Calu3 (cell line): Measurements from ENCODE around the gene SMOC1. TPM values are rescaled to one million over a fixed set of nuclear protein-coding genes. Genes with fewer than 3 reads are reported as not detected.

Experiments
- BruUV-seq: library from RNA; stranded (reverse); fragments of 400-500 nt; replicated peaks from 2 replicates; lab custom pipeline; 2021; lab: Mats Ljungman, UMichigan
- CTCF ChIA-PET: fragments of 300-600 bp; sonication (Branson Sonifier 250); formaldehyde crosslinking; loops from one replicate; lab custom pipeline; 2022; ENCODE audit warnings: antibody characterized with exemption; lab: Charles Lee
- DNase-seq: peaks from one replicate; pipeline ENCODE4 v3.0.0; 2022
- H3K27ac Mint-ChIP-seq: one replicate; pipeline ENCODE4 v1.8.0; 2022; ENCODE audit warnings: mixed read lengths; ENCODE audit not compliant: unreplicated experiment
- H3K27me3 Mint-ChIP-seq: one replicate; pipeline ENCODE4 v1.8.0; 2022; ENCODE audit warnings: mixed read lengths; ENCODE audit not compliant: unreplicated experiment
- H3K36me3 Mint-ChIP-seq: one replicate; pipeline ENCODE4 v1.8.0; 2022; ENCODE audit warnings: mild to moderate bottlenecking, moderate library complexity, mixed read lengths; ENCODE audit not compliant: insufficient read depth, unreplicated experiment
- H3K4me1 Mint-ChIP-seq: one replicate; pipeline ENCODE4 v1.8.0; 2022; ENCODE audit warnings: mild to moderate bottlenecking, low read depth, mixed read lengths; ENCODE audit not compliant: unreplicated experiment
- H3K4me3 Mint-ChIP-seq: one replicate; pipeline ENCODE4 v1.8.0; 2022; ENCODE audit warnings: mild to moderate bottlenecking, low read depth, moderate library complexity, mixed read lengths; ENCODE audit not compliant: unreplicated experiment
- H3K9me3 Mint-ChIP-seq: one replicate; pipeline ENCODE4 v1.8.0; 2022; ENCODE audit warnings: low read depth, mixed read lengths; ENCODE audit not compliant: unreplicated experiment
- intact Hi-C: fragments of 100-400 bp; cut with micrococcal nuclease; formaldehyde crosslinking; loops from one replicate; pipeline ENCODE4 v1.10.0; 2022; ENCODE audit not compliant: unreplicated experiment
- total RNA-seq: library from RNA; stranded (reverse); gene quantifications from 2 replicates; pipeline ENCODE4 v1.2.3, GENCODE V29; 2022
- TF ChIP-seq, protein P1 (sequence below): fragments of 200-600 bp; IDR thresholded peaks from one replicate; pipeline ENCODE4 v1.8.0; 2022; ENCODE audit warnings: antibody characterized with exemption; ENCODE audit not compliant: unreplicated experiment

SMOC1 gene
- total RNA-seq, 1 experiment from 2014 or later = 39.6 TPM

DNA sequence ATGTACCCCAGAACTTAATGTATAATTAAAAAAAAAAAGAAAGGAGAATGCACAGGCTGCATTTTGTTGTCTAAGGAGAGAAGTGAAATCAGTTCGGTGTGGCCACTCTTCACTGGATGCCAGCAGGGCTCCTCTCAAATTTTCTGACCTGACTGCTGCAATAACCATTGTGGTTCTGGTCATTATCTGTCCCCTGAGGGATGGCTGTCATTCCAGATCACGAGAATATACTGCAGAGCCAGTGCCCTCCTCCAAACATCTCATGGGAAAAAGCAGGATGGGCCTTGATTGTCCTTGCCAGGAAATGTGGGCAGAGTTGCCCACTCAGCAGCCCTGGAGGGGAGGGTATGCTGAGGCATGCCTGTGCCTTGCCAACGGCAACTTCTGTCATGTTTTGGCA lies 170.4 kb downstream of the SMOC1 start:
- Mint-ChIP-seq H3K4me1 (peaks cover 40% of the 10 kb centered on the region), H3K27ac (no peak overlapping the region), H3K9me3 (no peaks in the 10 kb centered on the region), H3K36me3 (no peaks in the 10 kb centered on the region), H3K27me3 (peaks cover 16% of the 10 kb centered on the region), H3K4me3 (no peak overlapping the region)
- intact Hi-C loops = loop anchor here (2.0 kb wide), 1 partner anchor 207 kb away; no protein-coding TSS in a partner anchor
- no TSS peak for BruUV-seq
- TF ChIP-seq, protein P1, sequence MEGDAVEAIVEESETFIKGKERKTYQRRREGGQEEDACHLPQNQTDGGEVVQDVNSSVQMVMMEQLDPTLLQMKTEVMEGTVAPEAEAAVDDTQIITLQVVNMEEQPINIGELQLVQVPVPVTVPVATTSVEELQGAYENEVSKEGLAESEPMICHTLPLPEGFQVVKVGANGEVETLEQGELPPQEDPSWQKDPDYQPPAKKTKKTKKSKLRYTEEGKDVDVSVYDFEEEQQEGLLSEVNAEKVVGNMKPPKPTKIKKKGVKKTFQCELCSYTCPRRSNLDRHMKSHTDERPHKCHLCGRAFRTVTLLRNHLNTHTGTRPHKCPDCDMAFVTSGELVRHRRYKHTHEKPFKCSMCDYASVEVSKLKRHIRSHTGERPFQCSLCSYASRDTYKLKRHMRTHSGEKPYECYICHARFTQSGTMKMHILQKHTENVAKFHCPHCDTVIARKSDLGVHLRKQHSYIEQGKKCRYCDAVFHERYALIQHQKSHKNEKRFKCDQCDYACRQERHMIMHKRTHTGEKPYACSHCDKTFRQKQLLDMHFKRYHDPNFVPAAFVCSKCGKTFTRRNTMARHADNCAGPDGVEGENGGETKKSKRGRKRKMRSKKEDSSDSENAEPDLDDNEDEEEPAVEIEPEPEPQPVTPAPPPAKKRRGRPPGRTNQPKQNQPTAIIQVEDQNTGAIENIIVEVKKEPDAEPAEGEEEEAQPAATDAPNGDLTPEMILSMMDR = no peak
- DNase-seq = no peak
- CTCF ChIA-PET = no interaction called here

DNA sequence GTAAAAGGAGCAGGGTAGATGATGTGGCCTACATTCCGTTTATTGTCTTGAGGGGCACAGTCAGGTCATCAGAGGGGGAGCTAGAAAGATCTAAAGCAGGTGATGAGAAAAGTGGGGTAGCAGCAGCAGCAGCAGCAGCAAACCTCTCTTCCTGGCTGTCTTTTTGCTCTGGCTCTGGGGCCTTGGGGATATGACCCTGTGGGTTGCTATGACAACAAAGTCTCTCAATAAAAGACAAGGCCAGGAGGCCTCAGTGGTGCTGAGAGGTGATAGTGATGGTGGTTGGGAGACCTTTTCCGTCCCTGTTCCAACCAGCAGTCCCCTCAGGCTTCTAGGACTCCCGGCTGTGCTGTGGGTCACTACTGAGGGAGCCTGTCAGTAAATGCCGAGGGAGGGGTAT lies 170.9 kb downstream of the SMOC1 start:
- no TSS peak for BruUV-seq
- Mint-ChIP-seq H3K36me3 (no peaks in the 10 kb centered on the region), H3K27me3 (peaks cover 19% of the 10 kb centered on the region), H3K27ac (no peak overlapping the region), H3K4me1 (peaks cover 35% of the 10 kb centered on the region), H3K9me3 (no peaks in the 10 kb centered on the region), H3K4me3 (no peak overlapping the region)
- DNase-seq = no peak
- CTCF ChIA-PET = no interaction called here
- intact Hi-C loops = no loop called here
- TF ChIP-seq, protein P1 = no peak

DNA sequence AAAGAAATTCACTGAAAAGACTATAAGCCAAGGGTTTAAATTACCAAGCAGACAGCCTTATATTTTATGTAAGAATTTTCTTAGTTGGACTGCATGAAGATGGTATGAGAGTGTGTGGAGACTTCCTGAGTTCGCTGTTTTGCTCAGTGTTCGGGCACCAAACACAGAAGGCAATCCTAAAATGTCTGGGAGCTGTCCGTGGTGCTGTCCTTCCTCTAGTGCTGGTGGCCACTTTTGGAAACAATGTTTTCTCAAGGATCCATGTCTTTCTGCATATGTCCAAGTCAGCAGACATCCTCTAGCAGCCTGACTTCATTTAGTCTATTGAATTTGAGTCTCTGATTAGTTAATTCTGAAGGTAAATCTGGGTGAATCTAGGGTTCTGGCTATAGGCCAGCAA lies 173.8 kb downstream of the SMOC1 start:
- Mint-ChIP-seq H3K36me3 (no peaks in the 10 kb centered on the region), H3K4me1 (peaks cover 9% of the 10 kb centered on the region), H3K27me3 (peaks cover 38% of the 10 kb centered on the region), H3K4me3 (no peak overlapping the region), H3K9me3 (no peaks in the 10 kb centered on the region), H3K27ac (no peak overlapping the region)
- peak; percentile 56 for DNase-seq
- CTCF ChIA-PET = interaction anchor here (1.3 kb wide), 1 partner anchor 21 kb away, joined by 5 read pairs; no protein-coding TSS in a partner anchor
- intact Hi-C loops = no loop called here
- TF ChIP-seq, protein P1 = no peak
- BruUV-seq = no TSS peak

DNA sequence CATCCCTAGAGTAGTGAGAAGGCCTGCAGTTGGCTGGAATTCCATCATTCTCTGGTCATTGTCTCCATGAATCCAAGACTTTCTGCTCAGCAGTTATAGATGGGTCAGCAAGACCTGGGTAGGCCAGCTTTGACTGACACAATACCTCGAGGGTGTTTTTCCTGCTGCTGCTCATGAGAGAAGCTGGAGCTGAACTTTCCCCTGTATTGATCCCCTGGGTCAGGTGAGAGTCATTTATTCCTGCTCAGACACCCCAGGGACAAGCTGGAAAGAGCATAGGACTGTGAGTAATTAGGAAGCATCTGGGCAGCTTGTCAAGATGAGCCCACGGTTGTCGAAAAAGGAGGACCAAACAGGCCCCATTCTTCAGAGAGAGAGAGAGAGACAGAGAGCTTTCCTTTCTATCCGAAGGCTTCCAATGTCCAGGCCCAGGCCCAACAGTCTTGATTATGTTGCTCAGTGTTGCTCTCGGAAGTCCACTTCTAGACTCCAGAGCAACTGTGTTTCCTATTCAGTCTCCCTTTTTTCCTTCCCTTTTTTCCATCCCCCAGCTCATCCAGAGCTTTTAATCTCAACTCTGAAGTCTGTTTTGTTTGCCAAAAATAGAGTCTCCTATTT lies 178.4 kb downstream of the SMOC1 start:
- H3K9me3 Mint-ChIP-seq = no peaks in the 10 kb centered on the region
- H3K27me3 Mint-ChIP-seq = peaks cover 38% of the 10 kb centered on the region
- peaks cover 15% of the 10 kb centered on the region for H3K4me1 Mint-ChIP-seq
- peaks cover 10% of the 10 kb centered on the region for H3K36me3 Mint-ChIP-seq
- H3K4me3 Mint-ChIP-seq = no peak overlapping the region
- intact Hi-C loops = no loop called here
- CTCF ChIA-PET = interaction anchor here (1.7 kb wide), 1 partner anchor 16 kb away, joined by 4 read pairs; no protein-coding TSS in a partner anchor
- no TSS peak for BruUV-seq
- TF ChIP-seq, protein P1 = no peak
- DNase-seq = no peak
- no peak overlapping the region for H3K27ac Mint-ChIP-seq
